ENCODE results near the gene GPR162. TPM values are rescaled to one million over a fixed set of nuclear protein-coding genes. Genes with fewer than 3 reads are reported as not detected.

GPR162 gene
- total RNA-seq, 4 donors from 2014 or later: 3.7 to 12.1 (median 10.0) TPM

- intact Hi-C loops (cut with DNase I): no loop called here
- H3K4me1 ChIP-seq: peaks cover 8 to 33% (median 29%) of the 10 kb centered on the region in 4 donors
- 79% methylated on average over 5 of the region's 5 CpGs for WGBS
- TF ChIP-seq CTCF (IDR thresholded peaks at IDR 0.05) (no peak), EP300 (IDR thresholded peaks at IDR 0.05) (no peak)
- DNase-seq (ENCODE audit: extremely low spot score): no peak
- H3K9me3 ChIP-seq: no peaks in the 10 kb centered on the region
- no peak overlapping the region for H3K27ac ChIP-seq (replicated peaks in 1 of 4)
- no peaks in the 10 kb centered on the region for H3K36me3 ChIP-seq
- H3K4me3 ChIP-seq: no peak overlapping the region
- peaks cover 0 to 35% (median 5%) of the 10 kb centered on the region in 4 donors for H3K27me3 ChIP-seq
These were observed 1.5 kb upstream of the GPR162 start for GRCh38 chr12:6820166-6820565.

DNA sequence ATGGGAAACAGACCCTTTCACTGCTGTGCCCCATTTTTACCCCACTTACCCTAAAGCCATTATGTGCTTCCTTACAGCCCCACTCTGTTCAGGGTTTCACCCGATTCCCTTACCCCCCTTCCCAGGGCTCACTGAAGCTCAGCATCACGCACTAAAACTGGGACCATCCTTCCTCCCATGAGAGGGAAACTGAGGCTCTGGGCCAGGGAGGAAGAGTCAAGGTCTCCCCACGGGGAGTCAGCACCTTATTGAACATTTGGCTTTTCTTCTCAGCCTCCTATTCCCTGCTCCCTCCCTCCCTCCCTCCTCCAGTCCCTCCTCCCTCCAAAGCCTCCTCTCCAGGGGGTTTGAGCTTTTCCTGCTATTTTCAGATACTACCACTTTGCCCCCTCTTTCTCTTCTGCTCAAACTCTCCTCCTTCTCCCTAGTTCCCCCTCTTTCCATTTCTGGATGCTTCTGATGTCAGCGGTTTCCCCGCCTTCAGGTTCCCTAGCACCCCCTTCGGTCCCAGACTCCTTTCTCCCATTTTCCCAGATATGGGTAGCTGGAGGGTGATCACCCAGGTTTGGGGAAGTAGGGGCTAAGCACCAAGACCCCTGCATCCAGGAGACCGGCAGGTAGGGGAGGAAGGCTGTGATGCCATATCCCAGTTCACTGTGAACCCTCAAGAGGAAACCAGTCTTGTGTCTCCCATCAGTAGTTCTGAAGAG, 960 bp downstream of the GPR162 start:
- no peak for DNase-seq (ENCODE audit: extremely low spot score)
- Histone ChIP-seq H3K4me1 (peaks cover 20 to 55% (median 49%) of the 10 kb centered on the region in 4 donors), H3K36me3 (no peaks in the 10 kb centered on the region), H3K9me3 (no peaks in the 10 kb centered on the region), H3K27ac (replicated peaks in 1 of 4) (no peak overlapping the region), H3K27me3 (peaks cover 0 to 38% (median 5%) of the 10 kb centered on the region in 4 donors), H3K4me3 (peak overlapping the region; percentile 54 to 71 (median 58))
- 67% methylated on average over 7 of the region's 7 CpGs for WGBS
- intact Hi-C loops (cut with DNase I): no loop called here
- TF ChIP-seq EP300 (IDR thresholded peaks at IDR 0.05): no peak
- TF ChIP-seq POLR2AphosphoS5 (IDR thresholded peaks at IDR 0.05): no peak
- no peak for TF ChIP-seq CTCF (IDR thresholded peaks at IDR 0.05)
- no peak for TF ChIP-seq POLR2A (IDR thresholded peaks at IDR 0.05; ENCODE audit: low read depth)

GRCh38 chr12:6823182-6824084, 1.8 kb downstream of the GPR162 start:
- Histone ChIP-seq H3K4me1 (peaks cover 25 to 62% (median 56%) of the 10 kb centered on the region in 4 donors), H3K27me3 (peaks cover 0 to 38% (median 5%) of the 10 kb centered on the region in 4 donors), H3K36me3 (no peaks in the 10 kb centered on the region), H3K4me3 (no peak overlapping the region), H3K9me3 (no peaks in the 10 kb centered on the region), H3K27ac (replicated peaks in 1 of 4) (no peak overlapping the region)
- intact Hi-C loops (cut with DNase I): no loop called here
- 65% methylated on average over 7 of the region's 12 CpGs for WGBS
- DNase-seq (ENCODE audit: extremely low spot score): no peak
- TF ChIP-seq CTCF (IDR thresholded peaks at IDR 0.05) (no peak), POLR2AphosphoS5 (IDR thresholded peaks at IDR 0.05) (no peak), POLR2A (IDR thresholded peaks at IDR 0.05; ENCODE audit: low read depth) (no peak), EP300 (IDR thresholded peaks at IDR 0.05) (no peak)

- 94% methylated on average over 36 of the region's 37 CpGs for WGBS
- Histone ChIP-seq H3K36me3 (no peaks in the 10 kb centered on the region), H3K27me3 (peaks cover 0 to 38% (median 5%) of the 10 kb centered on the region in 4 donors), H3K4me1 (peaks cover 25 to 68% (median 61%) of the 10 kb centered on the region in 4 donors), H3K4me3 (no peak overlapping the region), H3K9me3 (no peaks in the 10 kb centered on the region), H3K27ac (replicated peaks in 1 of 4) (no peak overlapping the region)
- no peak for DNase-seq (ENCODE audit: extremely low spot score)
- intact Hi-C loops (cut with DNase I): no loop called here
- TF ChIP-seq CTCF (IDR thresholded peaks at IDR 0.05) (no peak), POLR2AphosphoS5 (IDR thresholded peaks at IDR 0.05) (no peak), EP300 (IDR thresholded peaks at IDR 0.05) (no peak), POLR2A (IDR thresholded peaks at IDR 0.05; ENCODE audit: low read depth) (no peak)
These were observed 2.6 kb downstream of the GPR162 start for GRCh38 chr12:6824085-6824775.

All from esophagus muscularis mucosa (tissue), 4 donors.